H1 (cell line): ENCODE data around the gene PGM2. TPM values are rescaled to one million over a fixed set of nuclear protein-coding genes. Genes with fewer than 3 reads are reported as not detected.

ENCODE experiments used
- CTCF ChIA-PET: fragments of 300-600 bp; sonication (Branson Sonifier 250); formaldehyde crosslinking; loops from one replicate; lab custom pipeline; 2021; ENCODE audit not compliant: partially characterized antibody; lab: Charles Lee
- POLR2A ChIA-PET: fragments of 300-600 bp; sonication (Branson Sonifier 250); formaldehyde crosslinking; loops from one replicate; lab custom pipeline; 2021; ENCODE audit warnings: inconsistent platforms; ENCODE audit not compliant: partially characterized antibody; lab: Charles Lee
- DNase-seq, 2 experiments: peaks; one replicate each; pipeline versions ENCODE4 v3.0.0 to v3.0.0-alpha.2; 2010 to 2022; ENCODE audit warnings: low spot score in 2 of 2, low read depth in 1 of 2, mixed read lengths in 1 of 2
- FAIRE-seq: peaks from 2 replicates; lab custom pipeline; 2011; peaks lifted over from hg19 to GRCh38; lab: Jason Lieb, UNC
- H2AFZ ChIP-seq: 2 replicates; pipeline ENCODE4 v1.8.1; 2012; ENCODE audit warnings: low read length, inconsistent platforms
- H2AK5ac ChIP-seq: 2 replicates; pipeline ENCODE4 v1.6.1; 2013; ENCODE audit warnings: low read depth, low read length
- H2BK120ac ChIP-seq: replicated peaks from 2 replicates; pipeline ENCODE3; 2013; ENCODE audit warnings: low read depth, low read length, inconsistent platforms
- H2BK12ac ChIP-seq: 2 replicates; pipeline ENCODE4 v1.6.1; 2013; ENCODE audit warnings: low read depth, low read length
- H2BK15ac ChIP-seq: 2 replicates; pipeline ENCODE4 v1.6.1; 2013; ENCODE audit warnings: low read length
- H2BK20ac ChIP-seq: 2 replicates; pipeline ENCODE4 v1.6.1; 2013; ENCODE audit warnings: low read length
- H2BK5ac ChIP-seq: 2 replicates; pipeline ENCODE4 v1.6.1; 2013; ENCODE audit warnings: low read depth, low read length
- H3K14ac ChIP-seq: 2 replicates; pipeline ENCODE4 v1.6.1; 2013; ENCODE audit warnings: inconsistent platforms; ENCODE audit not compliant: insufficient read length
- H3K18ac ChIP-seq: 2 replicates; pipeline ENCODE4 v1.6.1; 2013; ENCODE audit warnings: low read length; ENCODE audit errors: extremely low read depth
- H3K23ac ChIP-seq: 2 replicates; pipeline ENCODE4 v1.6.1; 2013; ENCODE audit warnings: inconsistent platforms; ENCODE audit not compliant: insufficient read length
- H3K23me2 ChIP-seq: 2 replicates; pipeline ENCODE4 v1.6.1; 2013; ENCODE audit warnings: low read depth, low read length
- H3K27ac ChIP-seq: 2 replicates; pipeline ENCODE4 v1.6.1; 2011; ENCODE audit warnings: low read depth, low read length, inconsistent platforms
- H3K27me3 ChIP-seq, 4 experiments: replicated peaks in 1 of 4; 1 replicate in 1 of 4; 2 replicates in 3 of 4; pipeline versions ENCODE4 v1.6.1 to v1.8.1; 2011 to 2013; ENCODE audit warnings: low read length in 3 of 4, mild to moderate bottlenecking in 3 of 4, inconsistent platforms in 2 of 4, mixed read lengths in 2 of 4, moderate library complexity in 1 of 4; ENCODE audit not compliant: control insufficient read depth in 3 of 4, insufficient read depth in 3 of 4; ENCODE audit errors: extremely low read depth in 1 of 4
- H3K36me3 ChIP-seq, 4 experiments: 2 replicates each; pipeline versions ENCODE4 v1.6.1 to v1.8.1; 2011 to 2013; ENCODE audit warnings: mild to moderate bottlenecking in 4 of 4, low read length in 3 of 4, moderate library complexity in 2 of 4, control low read depth in 1 of 4, inconsistent platforms in 1 of 4; ENCODE audit not compliant: insufficient read depth in 4 of 4, control insufficient read depth in 2 of 4
- H3K4ac ChIP-seq: replicated peaks from 2 replicates; pipeline ENCODE3; 2013; ENCODE audit warnings: low read length, low read depth, mixed read lengths, inconsistent platforms; ENCODE audit not compliant: insufficient read length
- H3K4me1 ChIP-seq, 4 experiments: replicated peaks in 1 of 4; 1 replicate in 1 of 4; 2 replicates in 3 of 4; pipeline versions ENCODE4 v1.6.1 to v1.8.1; 2011 to 2013; ENCODE audit warnings: low read length in 3 of 4, inconsistent platforms in 2 of 4, mixed read lengths in 1 of 4; ENCODE audit not compliant: insufficient read depth in 4 of 4, control insufficient read depth in 3 of 4
- H3K4me2 ChIP-seq, 2 experiments: 2 replicates each; pipeline versions ENCODE4 v1.6.1 to v1.8.1; 2011 to 2013; ENCODE audit warnings: low read depth in 2 of 2, low read length in 2 of 2, control low read depth in 1 of 2, inconsistent platforms in 1 of 2, mild to moderate bottlenecking in 1 of 2; ENCODE audit not compliant: insufficient read depth in 1 of 2
- H3K4me3 ChIP-seq, 4 experiments: fragments of 200-600, 300-600 bp in 1 of 4; sonication (generic), shearing (Covaris generic), sonication (Bioruptor Twin) in 1 of 4; 2 replicates each; pipeline versions ENCODE4 v1.5.1 to v1.8.1; 2011 to 2016; ENCODE audit warnings: low read length in 4 of 4, low read depth in 3 of 4, control low read depth in 2 of 4, inconsistent platforms in 2 of 4, mild to moderate bottlenecking in 2 of 4, mixed read lengths in 1 of 4, moderate library complexity in 1 of 4; ENCODE audit not compliant: insufficient read depth in 2 of 4; ENCODE audit errors: extremely low read depth in 1 of 4
- H3K56ac ChIP-seq: replicated peaks from 2 replicates; pipeline ENCODE3; 2013; ENCODE audit warnings: low read depth, mild to moderate bottlenecking, mixed read lengths, low read length, inconsistent platforms; ENCODE audit not compliant: insufficient read length
- H3K79me1 ChIP-seq: 2 replicates; pipeline ENCODE4 v1.6.1; 2013; ENCODE audit warnings: low read depth, low read length, control low read depth
- H3K79me2 ChIP-seq, 2 experiments: 2 replicates each; pipeline versions ENCODE4 v1.6.1 to v1.8.1; 2012 to 2013; ENCODE audit warnings: low read length in 2 of 2, mild to moderate bottlenecking in 2 of 2, inconsistent platforms in 1 of 2; ENCODE audit not compliant: insufficient read depth in 2 of 2, control insufficient read depth in 1 of 2
- H3K9ac ChIP-seq, 4 experiments: replicated peaks in 1 of 4; 1 replicate in 1 of 4; 2 replicates in 3 of 4; pipeline versions ENCODE4 v1.6.1 to v1.8.1; 2011 to 2013; ENCODE audit warnings: low read depth in 3 of 4, low read length in 3 of 4, control low read depth in 2 of 4, mild to moderate bottlenecking in 2 of 4, moderate library complexity in 2 of 4, inconsistent platforms in 1 of 4; ENCODE audit errors: extremely low read depth in 1 of 4
- H3K9me3 ChIP-seq, 2 experiments: 2 replicates each; pipeline versions ENCODE4 v1.6.1 to v1.8.1; 2012 to 2013; ENCODE audit warnings: mild to moderate bottlenecking in 2 of 2, moderate library complexity in 2 of 2, control low read depth in 1 of 2, inconsistent platforms in 1 of 2, low read depth in 1 of 2, low read length in 1 of 2, mixed read lengths in 1 of 2; ENCODE audit not compliant: insufficient read depth in 2 of 2
- H4K20me1 ChIP-seq, 2 experiments: replicated peaks in 1 of 2; 2 replicates each; pipeline versions ENCODE3 to v1.8.1; 2011 to 2013; ENCODE audit warnings: inconsistent platforms in 2 of 2, low read length in 2 of 2, mild to moderate bottlenecking in 1 of 2; ENCODE audit not compliant: insufficient read depth in 2 of 2, control insufficient read depth in 1 of 2
- H4K5ac ChIP-seq: 2 replicates; pipeline ENCODE4 v1.6.1; 2013; ENCODE audit warnings: low read length, low read depth, mixed read lengths, inconsistent platforms; ENCODE audit not compliant: insufficient read length
- H4K8ac ChIP-seq: 2 replicates; pipeline ENCODE4 v1.8.0; 2013; ENCODE audit warnings: mild to moderate bottlenecking, moderate library complexity, low read length, inconsistent platforms; ENCODE audit not compliant: insufficient read depth; ENCODE audit errors: extremely low read depth
- H4K91ac ChIP-seq: replicated peaks from 2 replicates; pipeline ENCODE3; 2013; ENCODE audit warnings: low read length, mixed read lengths, inconsistent platforms; ENCODE audit not compliant: insufficient read length
- EGR1 ChIP-seq: IDR thresholded peaks from 2 replicates; pipeline ENCODE4 v1.6.1; 2011; ENCODE audit warnings: low read depth, low read length, borderline replicate concordance
- HDAC6 ChIP-seq: IDR thresholded peaks from one replicate; pipeline ENCODE4 v1.7.1; 2012; ENCODE audit warnings: low read depth, mild to moderate bottlenecking, inconsistent platforms, low read length, moderate library complexity
- JUN ChIP-seq: IDR thresholded peaks from 2 replicates; pipeline ENCODE4 v1.6.1; 2011; ENCODE audit warnings: low read depth, mild to moderate bottlenecking, improper control_type of control experiment, low read length
- TBP ChIP-seq: IDR thresholded peaks from 2 replicates; pipeline ENCODE4 v1.6.1; 2011; ENCODE audit warnings: low read depth, low read length, improper control_type of control experiment
- WGBS, 2 experiments: shearing (Covaris generic) in 1 of 2; methylation state at CpG; one replicate each; pipeline versions ENCODE4 v1.1.6 to v1.1.7; 2013 to 2015; ENCODE audit warnings: low lambda C conversion rate in 2 of 2, mixed read lengths in 2 of 2, inconsistent platforms in 1 of 2, low coverage in 1 of 2, missing lambda C conversion rate in 1 of 2; ENCODE audit not compliant: insufficient replicate concordance in 2 of 2, insufficient coverage in 1 of 2, insufficient read length in 1 of 2; ENCODE audit errors: extremely low coverage in 1 of 2, missing lambda C conversion rate in 1 of 2; 5-methylcytosine and 5-hydroxymethylcytosine counted together
- polyA plus RNA-seq, 7 experiments: library from polyadenylated mRNA; depleted of rRNA in 3 of 7; stranded (reverse) in 5 of 7; unstranded in 2 of 7; fragments of >200 nt in 5 of 7; fragments of 200-250 nt in 2 of 7; gene quantifications; 1 replicate in 5 of 7; 2 replicates in 1 of 7; 4 replicates in 1 of 7; pipeline versions ENCODE4 v1.2.1 to v1.2.3, GENCODE V29; 2011 to 2013; ENCODE audit warnings: missing spikeins in 2 of 7, mixed read lengths in 2 of 7
- total RNA-seq: library from RNA; stranded (reverse); fragmentation: NEBNext Ultra II Directional; extraction: Animal tissue kit (Norgen Biotek cat#: 25700); gene quantifications from 2 replicates; pipeline ENCODE4 v1.2.1, GENCODE V29; 2021

PGM2 gene
- total and polyA plus RNA-seq, 2 of the 8 experiments (the other 6 are each of a cell fraction or from before 2014, with no cell fraction given) = 7.7 to 38.0 TPM

GRCh38 chr4:37816719-37817118, 9.8 kb upstream of the PGM2 start:
- no peak overlapping the region for H4K5ac ChIP-seq
- no peak overlapping the region for H2AK5ac ChIP-seq

More at GRCh38 chr4:37816719-37817118, 9.8 kb upstream of the PGM2 start:
- FAIRE-seq (no peak), DNase-seq (no peak)
- Histone ChIP-seq H3K56ac (no peak overlapping the region), H4K8ac (no peak overlapping the region), H2BK12ac (no peak overlapping the region), H3K4me1 (no peaks in the 10 kb centered on the region), H3K14ac (no peak overlapping the region), H2BK20ac (no peak overlapping the region), H2BK5ac (no peak overlapping the region), H3K79me2 (no peaks in the 10 kb centered on the region), H3K27me3 (no peaks in the 10 kb centered on the region), H3K4me3 (no peak overlapping the region), H2BK120ac (no peak overlapping the region), H4K91ac (no peak overlapping the region), H3K4ac (no peak overlapping the region), H3K9ac (no peak overlapping the region), H2AFZ (peak overlapping the region; percentile 82), H2BK15ac (0 out of 2 replicates have a peak overlapping the region, but pooled peaks have one; percentile 10), H4K20me1 (no peaks in the 10 kb centered on the region), H3K4me2 (no peak overlapping the region), H3K23me2 (no peaks in the 10 kb centered on the region; the same call in 1 of the 2 replicates), H3K18ac (no peak overlapping the region), H3K23ac (no peak overlapping the region), H3K79me1 (no peaks in the 10 kb centered on the region), H3K36me3 (no peaks in the 10 kb centered on the region), H3K9me3 (no peaks in the 10 kb centered on the region; a peak in 1 of 4 replicates), H3K27ac (no peak overlapping the region)
- TF ChIP-seq EGR1 (no peak), JUN (no peak), TBP (no peak), HDAC6 (no peak)
- ChIA-PET CTCF (interaction anchor here (1.4 to 1.6 kb wide), 2 partner anchors 9 to 158 kb away, joined by 3 read pairs; no protein-coding TSS in a partner anchor), POLR2A (no interaction called here)
- WGBS, 2 experiments = 91% methylated on average over 3 of the region's 3 CpGs; no CpG with 5 or more reads in 1 of the 2 experiments
